Endothelial cell (in vitro differentiated cells): Measurements from ENCODE around the gene ATP5ME. TPM values are rescaled to one million over a fixed set of nuclear protein-coding genes. Genes with fewer than 3 reads are reported as not detected.

Experiments
- DNase-seq: peaks from one replicate; pipeline ENCODE4 v3.0.0; 2021; ENCODE audit warnings: low spot score
- H3K27ac Mint-ChIP-seq: one replicate; pipeline ENCODE4 v1.8.0; 2021; ENCODE audit warnings: mixed read lengths, inconsistent platforms; ENCODE audit not compliant: unreplicated experiment
- H3K27me3 Mint-ChIP-seq: one replicate; pipeline ENCODE4 v1.8.0; 2021; ENCODE audit warnings: mild to moderate bottlenecking, moderate library complexity, mixed read lengths, inconsistent platforms; ENCODE audit not compliant: unreplicated experiment
- H3K36me3 Mint-ChIP-seq: one replicate; pipeline ENCODE4 v1.8.0; 2021; ENCODE audit warnings: mild to moderate bottlenecking, low read depth, mixed read lengths, inconsistent platforms; ENCODE audit not compliant: unreplicated experiment
- H3K4me1 Mint-ChIP-seq: one replicate; pipeline ENCODE4 v1.8.0; 2021; ENCODE audit warnings: mild to moderate bottlenecking, mixed read lengths, inconsistent platforms; ENCODE audit not compliant: unreplicated experiment
- H3K4me3 Mint-ChIP-seq: one replicate; pipeline ENCODE4 v1.8.0; 2021; ENCODE audit warnings: mild to moderate bottlenecking, mixed read lengths, inconsistent platforms; ENCODE audit not compliant: unreplicated experiment
- H3K9me3 Mint-ChIP-seq: one replicate; pipeline ENCODE4 v1.8.0; 2021; ENCODE audit warnings: mixed read lengths, inconsistent platforms; ENCODE audit not compliant: unreplicated experiment
- total RNA-seq: library from RNA; stranded (reverse); fragmentation: NEBNext Ultra II Directional; extraction: Animal tissue kit (Norgen Biotek cat#: 25700); gene quantifications from one replicate; pipeline ENCODE4 v1.2.1, GENCODE V29; 2021; ENCODE audit not compliant: unreplicated experiment
- TF ChIP-seq, protein P1 (sequence below): fragments of 200-600 bp; sonication (generic); IDR thresholded peaks from one replicate; pipeline ENCODE4 v1.5.0; 2021; ENCODE audit warnings: antibody characterized with exemption; ENCODE audit not compliant: unreplicated experiment

Gene ATP5ME
- total RNA-seq, 1 donor from 2014 or later, result 289 TPM

DNA sequence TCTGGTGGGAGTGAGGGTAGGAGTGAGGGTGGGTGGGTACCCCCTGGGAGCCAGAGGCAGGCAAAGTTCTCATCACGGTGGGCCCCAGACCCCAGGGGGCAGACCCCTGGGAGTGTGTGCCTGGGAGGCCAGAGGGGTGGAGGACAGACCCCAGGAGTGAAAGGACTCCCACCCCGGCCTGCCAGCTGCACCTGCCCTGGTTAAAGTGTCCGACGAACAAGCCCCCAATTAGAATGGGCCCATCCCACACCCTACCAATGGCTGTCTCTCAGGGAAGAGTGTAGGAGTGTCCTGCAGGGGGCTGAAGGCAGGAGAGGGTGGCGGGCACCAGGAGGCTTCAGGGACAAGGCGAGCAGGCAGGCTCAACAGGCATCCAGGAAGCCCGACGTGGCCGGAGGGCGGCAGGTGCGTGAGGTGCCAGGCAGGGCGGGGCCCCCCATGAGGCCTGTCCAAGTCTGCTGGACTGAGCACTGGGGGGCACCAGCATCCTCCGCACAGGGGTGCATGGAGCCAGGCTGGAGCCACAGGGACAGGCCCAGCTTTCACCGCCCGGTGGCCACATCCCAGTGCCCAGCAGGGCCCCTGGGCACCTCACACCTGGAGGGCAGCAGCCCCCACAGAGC lies 40.0 kb downstream of the ATP5ME start:
- Mint-ChIP-seq H3K27ac (no peak overlapping the region), H3K27me3 (peaks cover 29% of the 10 kb centered on the region), H3K9me3 (peaks cover 6% of the 10 kb centered on the region), H3K4me1 (no peaks in the 10 kb centered on the region), H3K4me3 (no peak overlapping the region), H3K36me3 (peaks cover 19% of the 10 kb centered on the region)
- no peak for DNase-seq
- TF ChIP-seq, protein P1, sequence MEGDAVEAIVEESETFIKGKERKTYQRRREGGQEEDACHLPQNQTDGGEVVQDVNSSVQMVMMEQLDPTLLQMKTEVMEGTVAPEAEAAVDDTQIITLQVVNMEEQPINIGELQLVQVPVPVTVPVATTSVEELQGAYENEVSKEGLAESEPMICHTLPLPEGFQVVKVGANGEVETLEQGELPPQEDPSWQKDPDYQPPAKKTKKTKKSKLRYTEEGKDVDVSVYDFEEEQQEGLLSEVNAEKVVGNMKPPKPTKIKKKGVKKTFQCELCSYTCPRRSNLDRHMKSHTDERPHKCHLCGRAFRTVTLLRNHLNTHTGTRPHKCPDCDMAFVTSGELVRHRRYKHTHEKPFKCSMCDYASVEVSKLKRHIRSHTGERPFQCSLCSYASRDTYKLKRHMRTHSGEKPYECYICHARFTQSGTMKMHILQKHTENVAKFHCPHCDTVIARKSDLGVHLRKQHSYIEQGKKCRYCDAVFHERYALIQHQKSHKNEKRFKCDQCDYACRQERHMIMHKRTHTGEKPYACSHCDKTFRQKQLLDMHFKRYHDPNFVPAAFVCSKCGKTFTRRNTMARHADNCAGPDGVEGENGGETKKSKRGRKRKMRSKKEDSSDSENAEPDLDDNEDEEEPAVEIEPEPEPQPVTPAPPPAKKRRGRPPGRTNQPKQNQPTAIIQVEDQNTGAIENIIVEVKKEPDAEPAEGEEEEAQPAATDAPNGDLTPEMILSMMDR, result no peak

DNA sequence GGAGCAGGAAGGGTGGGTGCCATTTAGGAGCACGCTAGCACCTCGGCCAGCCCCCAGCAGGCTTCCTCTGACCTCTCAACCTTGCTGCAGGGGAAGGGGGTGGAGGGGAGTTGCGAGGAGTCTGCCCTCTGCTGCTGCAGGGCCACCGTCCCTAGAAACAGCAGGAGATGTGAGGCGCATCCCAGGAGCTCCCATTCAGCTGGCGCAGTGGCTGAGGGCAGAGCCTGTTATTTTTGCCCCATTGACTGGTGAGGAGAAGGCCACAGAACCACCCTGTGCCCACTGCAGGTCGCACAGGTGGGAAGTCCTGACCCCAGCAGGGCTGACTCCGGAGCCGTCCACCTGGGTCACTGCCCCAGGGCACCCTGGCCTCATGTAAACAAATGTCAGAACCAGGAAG lies 40.7 kb downstream of the ATP5ME start:
- Mint-ChIP-seq H3K4me3 (no peak overlapping the region), H3K9me3 (peaks cover 6% of the 10 kb centered on the region), H3K27me3 (peaks cover 29% of the 10 kb centered on the region), H3K27ac (no peak overlapping the region), H3K4me1 (no peaks in the 10 kb centered on the region), H3K36me3 (peaks cover 19% of the 10 kb centered on the region)
- DNase-seq, result no peak
- TF ChIP-seq, protein P1, result no peak

DNA sequence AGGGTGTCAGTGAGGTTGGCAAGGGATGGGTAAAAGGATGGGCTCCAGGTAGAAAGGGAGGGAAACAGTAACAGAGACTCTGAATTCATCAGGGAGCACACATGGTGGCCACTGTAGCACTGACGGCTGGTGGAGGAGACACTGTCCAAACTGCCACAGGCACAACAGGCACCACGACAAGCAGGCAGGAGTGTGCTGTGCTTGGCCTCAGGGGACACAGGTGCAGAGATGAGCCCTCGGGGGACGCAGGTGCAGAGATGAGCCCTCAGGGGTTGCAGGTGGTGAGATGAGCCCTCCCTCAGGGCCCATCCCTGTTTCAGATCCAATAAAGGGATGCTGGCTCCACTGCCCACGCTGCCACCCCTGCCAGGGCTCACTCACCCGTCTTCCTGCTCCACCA lies 41.1 kb downstream of the ATP5ME start:
- Mint-ChIP-seq H3K36me3 (peaks cover 19% of the 10 kb centered on the region), H3K27ac (no peak overlapping the region), H3K9me3 (peaks cover 6% of the 10 kb centered on the region), H3K4me1 (no peaks in the 10 kb centered on the region), H3K4me3 (peak overlapping the region; percentile 73), H3K27me3 (peaks cover 29% of the 10 kb centered on the region)
- TF ChIP-seq, protein P1, result no peak
- DNase-seq, result no peak

DNA sequence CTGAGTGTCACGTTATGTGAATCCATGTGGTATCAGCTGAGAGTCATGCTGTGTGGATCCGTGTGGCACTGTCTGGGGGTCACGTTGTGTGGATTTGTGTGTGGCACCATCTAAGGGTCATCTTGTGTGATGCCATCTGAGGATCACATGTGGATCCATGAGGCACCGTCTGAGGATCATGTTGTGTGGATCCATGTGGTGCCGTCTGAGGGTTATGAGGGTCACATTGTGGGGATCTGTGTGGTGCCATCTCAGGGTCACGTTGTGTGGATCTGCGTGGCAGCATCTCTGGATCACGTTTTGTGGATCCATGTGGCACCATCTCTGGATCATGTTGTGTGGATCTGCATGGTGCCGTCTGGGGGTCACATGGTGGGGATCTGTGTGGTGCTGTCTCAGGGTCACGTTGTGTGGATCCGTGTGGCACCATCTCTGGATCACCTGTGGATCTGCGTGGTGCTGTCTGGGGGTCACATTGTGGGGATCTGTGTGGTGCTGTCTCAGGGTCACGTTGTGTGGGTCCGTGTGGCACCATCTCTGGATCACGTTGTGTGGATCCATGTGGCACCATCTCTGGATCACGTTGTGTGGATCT lies 41.8 kb downstream of the ATP5ME start:
- H3K4me3 Mint-ChIP-seq, result peak overlapping the region; percentile 73
- no peak overlapping the region for H3K27ac Mint-ChIP-seq
- DNase-seq, result no peak
- H3K4me1 Mint-ChIP-seq, result no peaks in the 10 kb centered on the region
- TF ChIP-seq, protein P1, result no peak
- peaks cover 29% of the 10 kb centered on the region for H3K27me3 Mint-ChIP-seq
- H3K36me3 Mint-ChIP-seq, result peaks cover 19% of the 10 kb centered on the region
- peaks cover 6% of the 10 kb centered on the region for H3K9me3 Mint-ChIP-seq

DNA sequence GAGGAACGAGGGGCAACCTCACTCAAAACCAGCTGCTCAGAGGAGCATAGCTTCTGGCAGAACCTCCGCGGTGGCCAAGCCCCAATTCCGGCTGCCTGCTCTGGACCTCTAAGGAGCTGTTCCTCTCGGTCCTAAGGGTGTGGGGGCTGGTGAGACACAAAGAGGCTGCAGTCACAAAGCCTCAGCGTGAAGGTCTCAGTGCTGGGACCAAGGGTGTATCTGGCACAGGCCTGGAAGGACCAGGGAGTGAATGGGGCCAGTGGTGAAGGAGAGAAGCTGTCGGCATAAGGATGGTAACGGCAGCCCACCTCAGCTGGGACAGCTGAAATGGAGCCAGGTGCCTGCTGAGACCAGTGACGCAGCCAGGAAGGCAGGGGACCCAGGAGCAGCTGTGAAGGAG lies 43.4 kb downstream of the ATP5ME start:
- no peak overlapping the region for H3K27ac Mint-ChIP-seq
- TF ChIP-seq, protein P1, result no peak
- H3K9me3 Mint-ChIP-seq, result peaks cover 6% of the 10 kb centered on the region

More for the DNA sequence above, 43.4 kb downstream of the ATP5ME start:
- Mint-ChIP-seq H3K27me3 (peaks cover 29% of the 10 kb centered on the region), H3K4me3 (no peak overlapping the region), H3K4me1 (no peaks in the 10 kb centered on the region), H3K36me3 (peaks cover 19% of the 10 kb centered on the region)
- DNase-seq, result no peak
